ENCODE results near the gene PID1. TPM values are rescaled to one million over a fixed set of nuclear protein-coding genes. Genes with fewer than 3 reads are reported as not detected.

Gene PID1
- total RNA-seq, 6 experiments from 2014 or later: 28.5 to 95.4 (median 65.3) TPM

DNA sequence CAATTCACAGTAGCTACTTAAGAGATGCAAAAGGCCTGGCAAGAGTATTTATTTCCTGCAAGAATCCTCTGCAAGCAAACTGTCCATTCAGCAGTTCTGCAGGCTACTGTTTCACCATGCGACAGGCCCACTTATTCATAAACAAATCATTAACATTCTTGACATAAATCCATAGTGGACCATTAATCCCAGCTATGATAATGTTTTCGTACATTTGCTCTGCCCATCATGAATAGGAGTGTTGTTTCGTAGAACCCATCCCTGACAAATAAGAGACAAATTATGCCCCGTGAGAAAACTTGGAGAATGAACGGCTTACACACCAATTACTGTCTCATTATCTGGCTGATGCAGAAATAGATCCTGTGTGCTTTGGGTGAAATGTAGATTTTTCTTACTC lies 65.4 kb downstream of the PID1 start:
- H3K4me3 ChIP-seq: peak overlapping the region in 1 of 3 donors; percentile 0
- no peaks in the 10 kb centered on the region for H3K36me3 ChIP-seq
- ATAC-seq: peak; percentile 10 to 39 (median 20)
- H3K9me3 ChIP-seq: no peaks in the 10 kb centered on the region
- TF ChIP-seq, protein P1, sequence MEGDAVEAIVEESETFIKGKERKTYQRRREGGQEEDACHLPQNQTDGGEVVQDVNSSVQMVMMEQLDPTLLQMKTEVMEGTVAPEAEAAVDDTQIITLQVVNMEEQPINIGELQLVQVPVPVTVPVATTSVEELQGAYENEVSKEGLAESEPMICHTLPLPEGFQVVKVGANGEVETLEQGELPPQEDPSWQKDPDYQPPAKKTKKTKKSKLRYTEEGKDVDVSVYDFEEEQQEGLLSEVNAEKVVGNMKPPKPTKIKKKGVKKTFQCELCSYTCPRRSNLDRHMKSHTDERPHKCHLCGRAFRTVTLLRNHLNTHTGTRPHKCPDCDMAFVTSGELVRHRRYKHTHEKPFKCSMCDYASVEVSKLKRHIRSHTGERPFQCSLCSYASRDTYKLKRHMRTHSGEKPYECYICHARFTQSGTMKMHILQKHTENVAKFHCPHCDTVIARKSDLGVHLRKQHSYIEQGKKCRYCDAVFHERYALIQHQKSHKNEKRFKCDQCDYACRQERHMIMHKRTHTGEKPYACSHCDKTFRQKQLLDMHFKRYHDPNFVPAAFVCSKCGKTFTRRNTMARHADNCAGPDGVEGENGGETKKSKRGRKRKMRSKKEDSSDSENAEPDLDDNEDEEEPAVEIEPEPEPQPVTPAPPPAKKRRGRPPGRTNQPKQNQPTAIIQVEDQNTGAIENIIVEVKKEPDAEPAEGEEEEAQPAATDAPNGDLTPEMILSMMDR (IDR thresholded peaks at IDR 0.05): no peak
- TF ChIP-seq POLR2A (IDR thresholded peaks at IDR 0.05): no peak
- peaks cover 0 to 36% (median 15%) of the 10 kb centered on the region in 4 donors for H3K4me1 ChIP-seq
- whole genome bisulfite sequencing (ENCODE audit: insufficient coverage, low coverage, low lambda C conversion rate, missing lambda C conversion rate): 23% methylated on average over 5 of the region's 5 CpGs
- DNase-seq: no peak
- intact Hi-C loops (cut with DNase I): no loop called here
- peak overlapping the region in 2 of 3 donors; percentile 38 to 76 for H3K27ac ChIP-seq
- H3K27me3 ChIP-seq: no peaks in the 10 kb centered on the region

- WGBS (ENCODE audit: insufficient coverage, low coverage, low lambda C conversion rate, missing lambda C conversion rate): 77% methylated on average over 1 of the region's 1 CpG
- no peaks in the 10 kb centered on the region for H3K9me3 ChIP-seq
- DNase-seq: no peak
- TF ChIP-seq POLR2A (IDR thresholded peaks at IDR 0.05): no peak
- TF ChIP-seq, protein P1 (IDR thresholded peaks at IDR 0.05): no peak
- no peaks in the 10 kb centered on the region for H3K27me3 ChIP-seq
- no peak overlapping the region for H3K4me3 ChIP-seq
- H3K36me3 ChIP-seq: no peaks in the 10 kb centered on the region
- no peak for ATAC-seq
- intact Hi-C loops (cut with DNase I): no loop called here
- H3K4me1 ChIP-seq: peaks cover 0 to 41% (median 16%) of the 10 kb centered on the region in 4 donors
- H3K27ac ChIP-seq: no peak overlapping the region
These were observed 68.4 kb downstream of the PID1 start for GRCh38 chr2:229202646-229203045.

GRCh38 chr2:229201521-229201920 lies 69.6 kb downstream of the PID1 start:
- no peak overlapping the region for H3K27ac ChIP-seq
- DNase-seq: no peak
- H3K4me1 ChIP-seq: peaks cover 0 to 36% (median 18%) of the 10 kb centered on the region in 4 donors
- H3K36me3 ChIP-seq: no peaks in the 10 kb centered on the region
- H3K4me3 ChIP-seq: no peak overlapping the region
- intact Hi-C loops (cut with DNase I): no loop called here
- TF ChIP-seq, protein P1 (IDR thresholded peaks at IDR 0.05): no peak
- TF ChIP-seq POLR2A (IDR thresholded peaks at IDR 0.05): no peak
- 80% methylated on average over 7 of the region's 7 CpGs for WGBS (ENCODE audit: insufficient coverage, low coverage, low lambda C conversion rate, missing lambda C conversion rate)
- H3K27me3 ChIP-seq: no peaks in the 10 kb centered on the region
- ATAC-seq: no peak
- no peaks in the 10 kb centered on the region for H3K9me3 ChIP-seq

GRCh38 chr2:229199267-229199666 lies 71.8 kb downstream of the PID1 start:
- 51% methylated on average over 2 of the region's 2 CpGs for WGBS (ENCODE audit: insufficient coverage, low coverage, low lambda C conversion rate, missing lambda C conversion rate)
- intact Hi-C loops (cut with DNase I): no loop called here

More at GRCh38 chr2:229199267-229199666, 71.8 kb downstream of the PID1 start:
- TF ChIP-seq POLR2A (IDR thresholded peaks at IDR 0.05): no peak
- TF ChIP-seq, protein P1 (IDR thresholded peaks at IDR 0.05): no peak
- Histone ChIP-seq H3K4me1 (peaks cover 0 to 33% (median 11%) of the 10 kb centered on the region in 4 donors), H3K27me3 (no peaks in the 10 kb centered on the region), H3K9me3 (no peaks in the 10 kb centered on the region), H3K36me3 (no peaks in the 10 kb centered on the region), H3K27ac (no peak overlapping the region), H3K4me3 (no peak overlapping the region)
- ATAC-seq: no peak
- no peak for DNase-seq

All from right lobe of liver (tissue), 6 donors.